ENCODE data around the gene KMT2C.

DNA sequence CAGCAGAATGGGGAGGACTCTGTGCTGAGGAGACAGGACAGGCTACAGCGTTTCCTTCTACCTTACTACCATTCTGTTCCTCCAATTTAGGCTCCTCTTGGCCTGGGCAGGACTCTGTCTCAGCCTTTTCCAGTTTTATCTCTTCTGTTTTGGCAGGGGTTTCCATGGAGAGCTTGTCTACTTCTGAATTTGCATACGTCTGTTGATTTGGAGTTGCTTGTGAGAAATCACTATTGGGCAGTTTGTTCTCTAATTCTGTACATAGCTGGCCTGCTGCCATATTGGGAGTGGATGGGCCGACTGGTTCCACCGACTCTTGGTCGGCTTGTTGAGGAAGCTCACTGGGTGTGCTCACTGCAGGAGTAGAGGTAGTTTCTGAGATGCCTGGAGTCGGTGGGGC is 273.5 kb downstream of the KMT2C start:
- TF ChIP-seq ESRRA (CRISPR knock-in tag; IDR thresholded peaks at IDR 0.05; ENCODE audit: borderline replicate concordance): no peak
- TF ChIP-seq, protein P1, sequence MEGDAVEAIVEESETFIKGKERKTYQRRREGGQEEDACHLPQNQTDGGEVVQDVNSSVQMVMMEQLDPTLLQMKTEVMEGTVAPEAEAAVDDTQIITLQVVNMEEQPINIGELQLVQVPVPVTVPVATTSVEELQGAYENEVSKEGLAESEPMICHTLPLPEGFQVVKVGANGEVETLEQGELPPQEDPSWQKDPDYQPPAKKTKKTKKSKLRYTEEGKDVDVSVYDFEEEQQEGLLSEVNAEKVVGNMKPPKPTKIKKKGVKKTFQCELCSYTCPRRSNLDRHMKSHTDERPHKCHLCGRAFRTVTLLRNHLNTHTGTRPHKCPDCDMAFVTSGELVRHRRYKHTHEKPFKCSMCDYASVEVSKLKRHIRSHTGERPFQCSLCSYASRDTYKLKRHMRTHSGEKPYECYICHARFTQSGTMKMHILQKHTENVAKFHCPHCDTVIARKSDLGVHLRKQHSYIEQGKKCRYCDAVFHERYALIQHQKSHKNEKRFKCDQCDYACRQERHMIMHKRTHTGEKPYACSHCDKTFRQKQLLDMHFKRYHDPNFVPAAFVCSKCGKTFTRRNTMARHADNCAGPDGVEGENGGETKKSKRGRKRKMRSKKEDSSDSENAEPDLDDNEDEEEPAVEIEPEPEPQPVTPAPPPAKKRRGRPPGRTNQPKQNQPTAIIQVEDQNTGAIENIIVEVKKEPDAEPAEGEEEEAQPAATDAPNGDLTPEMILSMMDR (IDR thresholded peaks at IDR 0.05): no peak
- TF ChIP-seq ZNF423 (CRISPR knock-in tag; IDR thresholded peaks at IDR 0.05): no peak
- TF ChIP-seq CREB1 (CRISPR knock-in tag; IDR thresholded peaks at IDR 0.05): no peak
- TF ChIP-seq SP1 (CRISPR knock-in tag; conservative IDR thresholded peaks at IDR 0.05): no peak
- TF ChIP-seq IRF1 (CRISPR knock-in tag; IDR thresholded peaks at IDR 0.05): no peak
- TF ChIP-seq ZBTB43 (CRISPR knock-in tag; IDR thresholded peaks at IDR 0.05): no peak
- TF ChIP-seq SMAD3 (CRISPR knock-in tag; IDR thresholded peaks at IDR 0.05; ENCODE audit: borderline replicate concordance): no peak
- TF ChIP-seq, protein P2, sequence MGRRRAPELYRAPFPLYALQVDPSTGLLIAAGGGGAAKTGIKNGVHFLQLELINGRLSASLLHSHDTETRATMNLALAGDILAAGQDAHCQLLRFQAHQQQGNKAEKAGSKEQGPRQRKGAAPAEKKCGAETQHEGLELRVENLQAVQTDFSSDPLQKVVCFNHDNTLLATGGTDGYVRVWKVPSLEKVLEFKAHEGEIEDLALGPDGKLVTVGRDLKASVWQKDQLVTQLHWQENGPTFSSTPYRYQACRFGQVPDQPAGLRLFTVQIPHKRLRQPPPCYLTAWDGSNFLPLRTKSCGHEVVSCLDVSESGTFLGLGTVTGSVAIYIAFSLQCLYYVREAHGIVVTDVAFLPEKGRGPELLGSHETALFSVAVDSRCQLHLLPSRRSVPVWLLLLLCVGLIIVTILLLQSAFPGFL (CRISPR knock-in tag; IDR thresholded peaks at IDR 0.05; ENCODE audit: borderline replicate concordance): no peak
- no peak for TF ChIP-seq ZNF121 (CRISPR knock-in tag; IDR thresholded peaks at IDR 0.05)
- TF ChIP-seq, protein P3, sequence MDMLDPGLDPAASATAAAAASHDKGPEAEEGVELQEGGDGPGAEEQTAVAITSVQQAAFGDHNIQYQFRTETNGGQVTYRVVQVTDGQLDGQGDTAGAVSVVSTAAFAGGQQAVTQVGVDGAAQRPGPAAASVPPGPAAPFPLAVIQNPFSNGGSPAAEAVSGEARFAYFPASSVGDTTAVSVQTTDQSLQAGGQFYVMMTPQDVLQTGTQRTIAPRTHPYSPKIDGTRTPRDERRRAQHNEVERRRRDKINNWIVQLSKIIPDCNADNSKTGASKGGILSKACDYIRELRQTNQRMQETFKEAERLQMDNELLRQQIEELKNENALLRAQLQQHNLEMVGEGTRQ (CRISPR knock-in tag; IDR thresholded peaks at IDR 0.05): no peak
- no peak for TF ChIP-seq ATF3 (CRISPR knock-in tag; conservative IDR thresholded peaks at IDR 0.05)
- no peak for TF ChIP-seq CBFB (CRISPR knock-in tag; IDR thresholded peaks at IDR 0.05; ENCODE audit: low read depth)
